Liver (tissue), 3 donors: ENCODE measurements around the gene RFX7.

ENCODE experiments used
- ATF3 ChIP-seq: IDR thresholded peaks from 2 replicates; pipeline ENCODE4 v1.6.1; 2016; ENCODE audit warnings: antibody characterized with exemption
- EGR1 ChIP-seq, 2 donors: IDR thresholded peaks; 2 replicates each; pipeline ENCODE4 v1.6.1; 2016 to 2018; ENCODE audit warnings: antibody characterized with exemption in 2 of 2, low read depth in 2 of 2
- RAD21 ChIP-seq, 2 donors: IDR thresholded peaks; 2 replicates each; pipeline ENCODE4 v1.6.1; 2016; ENCODE audit warnings: antibody characterized with exemption in 2 of 2, mild to moderate bottlenecking in 2 of 2
- REST ChIP-seq: IDR thresholded peaks from 2 replicates; pipeline ENCODE4 v1.6.1; 2016; ENCODE audit warnings: antibody characterized with exemption, mild to moderate bottlenecking
- TF ChIP-seq, protein P1 (sequence below): fragments of 150-350 bp; IDR thresholded peaks from 2 replicates; pipeline ENCODE4 v1.5.1; 2017; ENCODE audit warnings: improper control_type of control experiment, low read depth, low read length; ENCODE audit not compliant: missing input control
- TF ChIP-seq, protein P2 (sequence below): IDR thresholded peaks from 2 replicates; pipeline ENCODE4 v1.6.1; 2016; ENCODE audit warnings: antibody characterized with exemption
- donor health status: healthy.
- donor health status: healthy.

GRCh38 chr15:56272454-56272853 lies 28.8 kb upstream of the RFX7 start:
- TF ChIP-seq, protein P1, sequence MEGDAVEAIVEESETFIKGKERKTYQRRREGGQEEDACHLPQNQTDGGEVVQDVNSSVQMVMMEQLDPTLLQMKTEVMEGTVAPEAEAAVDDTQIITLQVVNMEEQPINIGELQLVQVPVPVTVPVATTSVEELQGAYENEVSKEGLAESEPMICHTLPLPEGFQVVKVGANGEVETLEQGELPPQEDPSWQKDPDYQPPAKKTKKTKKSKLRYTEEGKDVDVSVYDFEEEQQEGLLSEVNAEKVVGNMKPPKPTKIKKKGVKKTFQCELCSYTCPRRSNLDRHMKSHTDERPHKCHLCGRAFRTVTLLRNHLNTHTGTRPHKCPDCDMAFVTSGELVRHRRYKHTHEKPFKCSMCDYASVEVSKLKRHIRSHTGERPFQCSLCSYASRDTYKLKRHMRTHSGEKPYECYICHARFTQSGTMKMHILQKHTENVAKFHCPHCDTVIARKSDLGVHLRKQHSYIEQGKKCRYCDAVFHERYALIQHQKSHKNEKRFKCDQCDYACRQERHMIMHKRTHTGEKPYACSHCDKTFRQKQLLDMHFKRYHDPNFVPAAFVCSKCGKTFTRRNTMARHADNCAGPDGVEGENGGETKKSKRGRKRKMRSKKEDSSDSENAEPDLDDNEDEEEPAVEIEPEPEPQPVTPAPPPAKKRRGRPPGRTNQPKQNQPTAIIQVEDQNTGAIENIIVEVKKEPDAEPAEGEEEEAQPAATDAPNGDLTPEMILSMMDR = no peak
- TF ChIP-seq EGR1 (IDR thresholded peaks at IDR 0.05; ENCODE audit: low read depth in 2 of 2) (no peak), REST (no peak), ATF3 (no peak), RAD21 (IDR thresholded peaks at IDR 0.05) (no peak)
- TF ChIP-seq, protein P2, sequence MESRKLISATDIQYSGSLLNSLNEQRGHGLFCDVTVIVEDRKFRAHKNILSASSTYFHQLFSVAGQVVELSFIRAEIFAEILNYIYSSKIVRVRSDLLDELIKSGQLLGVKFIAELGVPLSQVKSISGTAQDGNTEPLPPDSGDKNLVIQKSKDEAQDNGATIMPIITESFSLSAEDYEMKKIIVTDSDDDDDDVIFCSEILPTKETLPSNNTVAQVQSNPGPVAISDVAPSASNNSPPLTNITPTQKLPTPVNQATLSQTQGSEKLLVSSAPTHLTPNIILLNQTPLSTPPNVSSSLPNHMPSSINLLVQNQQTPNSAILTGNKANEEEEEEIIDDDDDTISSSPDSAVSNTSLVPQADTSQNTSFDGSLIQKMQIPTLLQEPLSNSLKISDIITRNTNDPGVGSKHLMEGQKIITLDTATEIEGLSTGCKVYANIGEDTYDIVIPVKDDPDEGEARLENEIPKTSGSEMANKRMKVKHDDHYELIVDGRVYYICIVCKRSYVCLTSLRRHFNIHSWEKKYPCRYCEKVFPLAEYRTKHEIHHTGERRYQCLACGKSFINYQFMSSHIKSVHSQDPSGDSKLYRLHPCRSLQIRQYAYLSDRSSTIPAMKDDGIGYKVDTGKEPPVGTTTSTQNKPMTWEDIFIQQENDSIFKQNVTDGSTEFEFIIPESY = no peak
